SK-MEL-5 (cell line): ENCODE results near the gene LRRC75A. TPM values are rescaled to one million over a fixed set of nuclear protein-coding genes. Genes with fewer than 3 reads are reported as not detected.
"Not testable (repeated sequence)": the region's sequence is repeated elsewhere in the genome, so short reads cannot be mapped to it uniquely, and the experiment has no call there.

Experiments
- DNase-seq: peaks from one replicate; pipeline ENCODE4 v3.0.0-alpha.2; 2016; ENCODE audit warnings: low read depth, low spot score
- in situ Hi-C: cut with HindIII; loops from 2 replicates; pipeline ENCODE4 v1.10.0; 2016; ENCODE audit warnings: low sequenced_read_pairs, high pct_unique_total_duplicates, low pct_unique_long_range_greater_than_20kb
- total RNA-seq: library from RNA; depleted of rRNA; stranded (reverse); fragments of >200 nt; shearing (Covaris generic); gene quantifications from 2 replicates; pipeline ENCODE4 v1.2.3, GENCODE V29; 2014

The LRRC75A gene
- total RNA-seq, 1 experiment from 2014 or later = 5.3 TPM

DNA sequence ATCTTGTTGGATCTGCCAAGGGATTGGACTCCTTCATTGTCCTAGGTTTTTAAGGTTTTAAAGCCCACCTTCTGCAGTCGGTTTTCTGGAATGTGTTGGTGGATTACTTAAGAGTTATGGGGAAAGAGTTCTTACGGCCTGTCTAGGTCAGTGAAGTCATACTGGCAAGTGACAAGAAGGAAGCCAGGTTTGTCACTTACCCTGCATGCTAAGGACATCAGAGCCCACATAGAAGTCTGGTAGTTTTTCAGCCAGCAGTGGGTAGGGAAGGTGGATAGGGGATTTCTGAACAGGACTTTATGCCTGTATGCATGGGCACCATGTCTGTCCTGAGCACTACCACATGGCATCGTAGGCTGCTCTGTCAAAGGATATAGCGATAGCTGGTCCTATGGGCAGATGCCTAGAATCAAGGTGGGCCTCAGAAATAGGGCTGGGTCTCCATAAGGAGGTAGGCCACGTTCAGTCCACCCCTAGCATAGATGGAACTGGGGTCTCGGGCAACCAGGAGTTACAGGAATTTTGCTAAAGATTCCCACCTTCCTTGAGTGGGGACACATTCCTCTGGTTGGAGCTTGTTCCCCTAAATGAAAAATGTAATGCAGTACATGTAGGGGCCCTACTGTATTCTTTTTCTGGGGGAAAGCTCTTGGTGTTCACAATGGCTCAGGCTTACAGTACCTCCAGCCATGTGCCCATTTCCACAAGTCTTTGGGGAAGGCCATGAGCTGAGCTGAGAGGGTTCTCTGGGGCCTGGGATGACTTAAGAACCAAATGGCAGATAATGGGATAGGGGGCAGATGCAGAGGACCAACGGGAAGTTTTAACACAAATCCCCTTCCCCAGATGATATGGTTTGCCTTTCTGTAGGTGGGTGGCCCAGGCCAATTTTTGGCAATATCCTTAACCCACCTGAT, 49.1 kb downstream of the LRRC75A start:
- in situ Hi-C loops = no loop called here
- no peak for DNase-seq

DNA sequence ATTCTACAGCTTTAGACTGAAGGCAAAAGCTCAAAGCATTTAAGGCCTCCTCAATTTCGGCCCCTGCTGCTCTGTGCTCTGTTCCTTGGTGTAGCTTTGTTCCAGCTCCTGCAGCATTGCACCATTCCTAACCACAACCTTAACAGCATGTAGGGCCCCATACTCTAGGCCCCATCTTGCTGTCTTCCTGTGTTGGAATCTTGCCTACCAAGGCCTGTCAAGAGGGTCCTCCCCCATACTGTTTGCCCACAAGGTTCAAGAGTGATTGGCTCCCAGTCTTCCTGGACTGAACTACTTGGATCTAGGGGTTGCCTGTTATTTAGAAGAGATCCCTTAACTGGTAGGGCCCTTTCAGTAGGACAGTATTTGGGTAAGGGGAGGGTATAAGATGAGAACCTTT, 49.9 kb downstream of the LRRC75A start:
- peak; percentile 33 for DNase-seq

DNA sequence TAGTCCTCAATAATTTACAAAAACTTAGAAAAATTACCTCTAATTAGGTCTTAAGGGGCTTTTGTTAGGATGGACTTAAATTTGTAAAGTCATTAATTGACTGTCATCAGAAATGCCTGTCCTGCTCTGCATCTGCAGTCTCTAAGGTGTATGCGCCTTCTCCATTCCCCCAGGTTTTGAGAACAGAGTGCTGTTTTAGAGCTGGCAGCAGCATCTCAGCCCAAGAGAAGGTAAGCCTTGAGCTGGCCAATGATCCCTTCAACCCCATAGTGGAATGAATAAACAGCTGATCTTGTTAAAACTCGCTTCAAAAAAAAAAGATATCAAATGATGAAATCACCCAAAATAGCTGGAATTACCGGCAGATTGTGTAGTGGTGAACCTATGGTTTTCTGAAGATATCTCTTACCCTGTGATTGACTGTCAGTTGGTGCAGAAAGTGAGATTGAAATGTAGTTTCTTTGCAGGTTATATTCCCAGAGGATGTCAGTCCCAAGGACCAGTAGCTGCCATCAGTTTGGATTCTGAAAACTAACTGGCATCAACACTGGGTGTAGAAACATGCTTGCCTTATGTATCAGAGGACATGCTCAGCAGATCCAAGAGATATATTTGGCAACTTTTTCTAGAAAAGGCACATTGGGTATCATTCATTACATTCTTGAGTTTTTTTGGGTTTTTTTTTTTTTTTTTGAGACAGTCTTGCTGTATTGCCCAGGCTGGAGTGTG, 50.9 kb downstream of the LRRC75A start:
- in situ Hi-C loops = no loop called here
- DNase-seq = no peak

More for the DNA sequence above, 49.9 kb downstream of the LRRC75A start:
- in situ Hi-C loops = no loop called here

DNA sequence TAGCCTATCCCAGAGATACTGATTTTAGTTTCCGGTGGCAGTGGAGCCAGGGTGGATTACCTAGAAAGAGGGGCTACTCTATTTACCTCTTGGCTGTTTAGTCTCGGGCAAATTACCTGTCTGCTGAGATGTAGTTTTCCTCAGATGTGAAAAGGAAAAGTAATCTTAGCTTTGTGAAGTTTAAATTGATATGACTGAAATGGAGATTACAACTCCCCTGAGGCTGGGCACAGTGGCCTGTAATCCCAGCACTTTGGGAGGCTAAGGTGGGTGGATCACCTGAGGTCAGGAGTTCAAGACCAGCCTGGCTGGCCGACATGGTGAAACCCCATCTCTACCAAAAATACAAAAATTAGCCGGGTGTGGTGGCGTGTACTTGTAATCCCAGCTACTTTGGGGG, 51.6 kb downstream of the LRRC75A start:
- DNase-seq, in situ Hi-C loops: not testable (repeated sequence)

DNA sequence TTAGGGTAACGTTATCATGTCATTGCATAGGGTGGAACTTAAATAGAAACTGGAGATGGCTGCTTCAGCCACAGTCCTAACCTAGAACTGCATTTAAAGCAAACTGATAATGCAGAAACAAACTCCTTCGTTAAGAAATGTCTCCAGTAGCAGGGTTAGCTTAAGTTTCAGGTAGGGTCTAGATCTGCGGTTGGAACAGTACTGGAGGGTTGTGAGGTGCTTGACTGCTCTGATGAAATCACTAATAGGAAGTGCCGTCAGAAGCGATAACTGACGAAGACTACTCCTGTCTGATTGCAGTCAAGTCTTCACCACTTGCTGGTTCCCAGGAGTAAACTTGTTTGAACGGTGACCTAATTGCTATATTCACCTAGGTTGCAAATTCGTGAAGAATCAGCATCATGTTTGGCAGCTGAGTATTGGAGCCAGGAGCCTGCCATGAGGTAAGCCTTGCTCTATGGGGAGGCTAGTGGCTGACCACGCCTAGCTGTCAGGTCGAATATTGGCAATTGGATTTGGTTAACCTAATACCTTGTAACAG, 52.1 kb downstream of the LRRC75A start:
- DNase-seq = no peak
- in situ Hi-C loops = no loop called here

DNA sequence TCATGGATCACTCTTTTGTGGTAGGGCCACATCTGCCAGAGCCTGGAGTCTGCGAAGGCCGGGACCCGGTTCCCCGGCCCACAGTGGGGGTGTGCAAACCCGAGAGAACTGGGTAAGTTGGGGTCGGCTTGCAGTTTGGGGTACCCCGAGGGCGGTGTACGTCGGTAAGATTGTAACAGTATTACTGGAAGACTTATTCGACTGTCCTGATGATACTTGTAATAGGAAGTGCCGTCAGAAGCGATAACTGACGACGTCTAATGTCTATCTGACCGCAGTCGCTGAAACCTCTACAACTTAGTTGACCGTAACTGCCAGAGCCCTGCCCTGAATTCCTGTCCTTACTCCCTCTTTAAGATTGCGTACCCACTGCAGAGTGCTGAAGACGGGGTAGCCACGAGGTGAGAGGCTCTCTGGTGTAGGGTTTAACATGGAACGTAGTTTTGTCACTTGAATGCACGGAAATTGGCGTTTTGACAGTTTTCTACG, 52.6 kb downstream of the LRRC75A start:
- in situ Hi-C loops = no loop called here
- no peak for DNase-seq

DNA sequence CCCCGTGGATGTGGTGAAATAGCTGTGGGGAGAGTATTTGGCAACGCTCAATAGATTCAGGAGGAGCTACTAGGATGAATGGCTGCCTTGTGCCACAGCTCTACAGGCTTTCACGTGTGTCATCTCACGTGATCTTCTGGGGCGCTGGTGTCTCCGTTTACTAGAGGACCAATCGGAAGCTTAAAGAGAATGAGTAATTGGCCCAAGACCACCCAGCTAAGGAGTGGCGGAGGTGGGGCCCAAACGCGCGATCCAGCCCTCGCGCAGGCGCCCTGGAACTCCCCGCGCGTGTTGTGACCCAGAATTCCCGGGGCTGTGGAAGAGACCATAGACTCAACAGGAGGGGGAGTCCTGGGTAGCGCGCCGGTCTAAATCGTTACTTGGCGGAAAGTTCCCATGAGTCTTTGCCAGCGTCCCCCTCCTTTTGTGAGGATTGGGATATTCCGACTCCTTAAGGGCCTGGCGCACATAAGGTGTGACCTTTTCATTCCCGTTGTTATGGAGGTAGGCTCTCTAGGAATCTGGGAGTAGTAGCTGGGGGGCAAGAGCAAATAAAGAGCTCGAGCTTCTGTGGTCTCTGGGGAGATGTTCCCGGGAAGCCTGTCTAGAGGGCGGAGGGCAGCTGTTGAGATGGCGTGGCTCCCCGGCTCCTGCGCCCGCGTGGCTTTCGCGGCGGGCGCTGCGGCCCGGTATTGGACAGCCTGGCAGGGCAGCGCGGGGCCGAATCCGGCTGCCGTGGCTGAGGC, 53.3 kb downstream of the LRRC75A start:
- peak; percentile 100 for DNase-seq
- in situ Hi-C loops = no loop called here

DNA sequence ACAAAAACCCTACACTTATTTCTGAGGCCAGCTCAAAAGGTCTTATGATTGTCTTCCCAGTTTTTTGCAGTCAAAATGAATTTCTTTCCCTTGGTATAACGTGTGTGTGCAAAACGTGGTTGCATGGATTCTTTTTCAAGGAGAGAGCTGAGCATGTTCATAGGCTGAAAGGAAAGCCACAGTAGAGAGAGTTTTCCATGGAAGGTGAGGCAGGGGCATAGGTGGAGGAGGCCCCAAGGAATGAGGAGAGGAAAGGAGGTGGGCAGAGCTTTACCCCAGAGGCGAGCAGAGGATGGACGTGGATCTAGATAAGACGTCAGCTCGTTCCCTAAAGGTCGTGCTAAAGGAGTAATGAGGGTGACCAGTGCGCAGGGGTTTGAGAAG, 53.8 kb downstream of the LRRC75A start:
- no peak for DNase-seq
- in situ Hi-C loops = no loop called here

DNA sequence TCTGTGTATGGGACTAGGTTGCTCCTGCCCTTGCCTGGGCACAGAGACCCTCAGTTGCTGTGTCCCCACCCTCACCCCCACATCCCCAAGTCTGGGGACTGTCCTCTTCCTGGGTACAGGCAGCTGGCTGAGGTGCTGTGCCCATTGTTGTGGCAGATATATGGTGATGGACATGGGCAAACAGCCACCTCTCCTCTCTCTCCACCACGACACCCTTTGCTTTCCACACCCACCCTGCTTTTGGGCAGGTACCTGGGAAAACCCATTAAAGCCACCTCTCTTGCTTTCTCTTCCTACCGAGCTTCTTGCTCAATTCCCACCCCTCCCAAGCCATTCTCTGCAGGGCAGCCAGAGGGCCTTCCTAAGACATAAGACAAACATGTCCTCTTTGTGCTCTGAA, 54.9 kb downstream of the LRRC75A start:
- in situ Hi-C loops = no loop called here

DNA sequence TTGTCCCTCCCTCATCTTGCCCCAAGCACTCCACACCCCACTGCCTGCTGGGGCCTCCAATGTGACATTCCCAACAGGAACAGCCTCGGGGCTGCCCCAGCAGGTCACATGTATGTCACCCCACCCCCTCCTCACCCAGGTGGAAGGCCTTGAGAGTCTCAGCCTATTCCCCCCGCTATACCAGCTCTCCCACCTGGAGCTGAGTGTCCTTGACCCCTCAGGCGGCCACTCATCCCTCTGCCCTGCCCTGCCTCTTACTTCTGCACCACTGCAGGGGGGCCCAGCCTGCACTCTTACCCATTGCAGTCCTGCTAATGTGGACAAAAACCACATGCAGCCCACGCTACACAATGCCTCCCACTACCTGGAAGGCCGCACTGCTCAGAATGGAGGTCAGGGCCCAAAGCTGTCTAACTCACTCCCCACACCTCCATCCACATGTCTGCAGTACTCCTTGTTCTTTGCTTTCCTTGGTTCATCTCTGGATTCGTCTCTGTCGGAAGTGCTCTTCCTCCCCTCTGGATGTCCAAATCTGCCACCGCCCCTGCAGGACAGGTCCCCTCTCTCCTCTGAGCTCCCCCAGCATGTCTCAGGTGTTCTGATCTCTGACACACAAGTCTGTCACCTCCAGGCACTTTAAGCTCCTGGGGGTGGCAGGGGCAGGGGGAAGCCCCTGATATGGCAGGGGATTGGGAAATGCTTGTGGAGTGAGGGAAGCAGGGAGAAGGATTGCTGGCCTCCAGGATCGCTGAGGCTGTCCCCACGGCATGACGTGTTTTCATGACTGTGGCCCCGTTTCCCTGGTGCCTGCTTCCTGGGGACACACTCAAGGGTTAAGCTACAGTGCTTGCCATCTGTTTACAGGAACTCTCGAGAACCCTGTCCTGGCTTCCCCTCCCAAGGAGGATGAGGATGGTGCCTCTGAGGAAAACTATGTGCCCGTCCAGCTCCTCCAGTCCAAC, 55.8 kb downstream of the LRRC75A start:
- DNase-seq = no peak
- in situ Hi-C loops = no loop called here

More for the DNA sequence above, 54.9 kb downstream of the LRRC75A start:
- no peak for DNase-seq

DNA sequence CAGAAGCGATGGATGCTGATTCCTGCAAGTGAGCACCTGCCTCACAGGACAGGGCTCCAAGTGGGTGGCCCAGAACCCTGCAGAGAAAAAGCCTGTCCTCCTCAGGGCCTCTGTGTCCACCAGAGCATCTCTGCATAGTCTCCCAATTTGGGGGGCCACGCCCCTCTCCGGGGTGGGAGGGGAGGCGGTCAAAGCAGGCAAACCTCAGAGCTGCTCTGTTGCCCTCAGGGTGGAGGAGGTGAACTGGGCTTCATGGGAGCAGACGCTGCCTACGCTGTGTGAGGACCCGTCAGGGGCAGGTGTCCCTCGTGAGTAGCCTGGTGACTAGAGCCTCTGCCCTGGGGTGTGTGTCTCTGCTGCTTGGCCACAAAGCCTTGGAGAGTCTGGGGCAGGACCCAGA, 57.3 kb downstream of the LRRC75A start:
- DNase-seq = no peak
- in situ Hi-C loops = no loop called here

DNA sequence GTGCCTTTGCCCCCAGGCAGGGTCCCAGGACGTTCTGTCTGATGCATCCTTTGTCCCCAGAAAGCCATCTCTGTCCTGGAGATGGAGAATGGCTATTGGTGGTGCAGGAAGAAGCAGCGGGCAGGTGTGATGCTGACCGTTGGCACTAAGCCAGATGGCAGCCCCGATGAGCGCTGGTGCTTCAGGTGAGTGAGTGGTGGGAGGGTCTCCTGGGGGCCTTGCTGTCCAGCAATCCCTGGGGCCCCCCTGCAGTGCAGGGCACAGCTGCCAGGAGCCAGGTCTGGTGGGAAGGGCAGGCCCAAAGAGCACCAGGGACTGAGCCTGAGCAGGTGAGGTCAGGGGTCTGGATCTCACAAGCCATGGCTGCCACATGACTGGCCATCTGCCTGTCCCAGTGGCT, 58.5 kb downstream of the LRRC75A start:
- no peak for DNase-seq
- in situ Hi-C loops = no loop called here

DNA sequence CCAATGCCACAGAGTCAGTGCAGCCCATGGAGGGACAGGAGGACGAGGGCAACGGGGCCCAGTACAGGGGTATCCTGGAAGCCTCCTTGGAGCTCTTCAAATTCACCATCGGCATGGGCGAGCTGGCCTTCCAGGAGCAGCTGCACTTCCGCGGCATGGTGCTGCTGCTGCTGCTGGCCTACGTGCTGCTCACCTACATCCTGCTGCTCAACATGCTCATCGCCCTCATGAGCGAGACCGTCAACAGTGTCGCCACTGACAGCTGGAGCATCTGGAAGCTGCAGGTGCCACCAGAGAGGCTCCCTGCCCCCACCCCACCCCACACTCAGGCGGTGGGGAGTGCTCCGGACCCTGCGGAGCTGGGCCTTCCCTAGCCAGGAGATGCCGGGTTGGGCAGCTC, 60.0 kb downstream of the LRRC75A start:
- in situ Hi-C loops = no loop called here
- no peak for DNase-seq

DNA sequence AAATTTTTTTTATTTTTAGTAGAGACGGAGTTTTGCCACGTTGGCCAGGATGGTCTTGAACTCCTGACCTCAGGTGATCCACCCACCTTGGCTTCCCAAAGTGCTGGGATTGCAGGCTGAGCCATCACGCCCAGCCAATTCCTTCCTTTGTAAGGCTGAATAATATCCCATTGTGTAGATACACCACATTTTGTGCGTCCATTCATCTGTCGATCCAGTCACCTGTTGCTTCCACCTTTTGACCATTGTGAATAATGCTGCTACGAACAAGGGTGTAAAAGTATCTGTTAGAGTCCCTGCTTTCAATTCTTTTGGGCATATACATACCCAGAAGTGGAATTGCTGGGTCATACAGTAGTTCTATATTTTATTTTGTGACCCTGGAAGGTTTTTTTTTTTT, 61.3 kb downstream of the LRRC75A start:
- in situ Hi-C loops = no loop called here
- DNase-seq = no peak

DNA sequence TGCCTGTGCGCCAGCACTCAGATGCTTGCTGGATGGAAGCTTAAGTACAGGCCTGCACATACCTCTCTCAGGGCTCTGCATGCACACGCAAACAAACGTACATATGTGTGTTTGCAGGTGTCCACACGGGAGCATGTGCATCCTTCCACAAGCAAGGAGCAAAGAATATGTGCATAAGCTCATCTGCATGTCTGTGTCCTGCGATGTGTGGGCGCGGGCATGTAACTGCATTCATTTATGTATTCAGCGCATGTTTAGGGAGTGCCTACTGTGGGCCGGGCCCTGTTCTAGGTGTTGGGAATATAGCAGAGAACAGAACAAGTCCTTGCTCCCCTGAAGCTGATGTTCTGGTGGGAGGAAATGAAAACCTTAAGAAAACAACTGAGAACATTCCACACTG, 62.9 kb downstream of the LRRC75A start:
- in situ Hi-C loops = no loop called here
- DNase-seq = no peak

DNA sequence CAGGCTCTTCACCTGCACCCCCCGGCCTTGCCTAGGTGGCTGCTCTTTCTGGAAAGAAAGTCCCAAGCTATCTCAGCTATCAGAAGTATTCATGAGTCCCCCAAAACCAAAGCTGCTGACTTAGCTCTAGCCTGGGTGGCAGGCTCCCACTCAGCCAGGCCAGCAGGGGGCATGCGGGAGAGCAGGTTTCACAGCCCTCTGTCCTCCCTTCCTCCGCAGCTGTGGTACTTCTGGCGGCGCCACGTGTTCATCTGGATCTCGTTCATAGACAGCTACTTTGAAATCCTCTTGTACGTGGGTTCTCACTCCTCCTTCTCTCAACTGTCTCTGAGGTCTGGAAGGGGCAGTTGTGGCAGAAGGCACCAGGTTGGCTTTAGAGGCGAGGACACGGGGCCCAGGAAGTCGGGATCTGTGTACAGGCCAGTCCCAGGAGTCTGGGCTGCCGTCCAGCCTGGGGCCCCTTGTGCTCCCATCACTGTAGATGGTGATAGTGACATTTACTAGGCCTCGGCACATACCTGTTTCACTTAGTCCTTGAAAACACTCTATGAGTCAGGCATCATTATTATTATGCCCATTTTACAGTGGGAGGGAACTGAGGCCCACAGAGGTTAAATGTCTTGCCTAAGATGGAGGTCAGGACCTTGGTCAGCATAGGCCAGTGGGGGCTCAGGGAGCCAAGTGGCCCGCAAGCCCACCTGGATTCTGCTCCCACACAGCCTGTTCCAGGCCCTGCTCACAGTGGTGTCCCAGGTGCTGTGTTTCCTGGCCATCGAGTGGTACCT, 63.7 kb downstream of the LRRC75A start:
- DNase-seq = peak; percentile 82

More for the DNA sequence above, 63.7 kb downstream of the LRRC75A start:
- in situ Hi-C loops = no loop called here
